ENCODE results near the gene ATXN10. TPM values are rescaled to one million over a fixed set of nuclear protein-coding genes. Genes with fewer than 3 reads are reported as not detected.
A peak's percentile ranks its signal among the peaks of the same experiment; 100 is the strongest.
"Not testable (repeated sequence)": the region's sequence is repeated elsewhere in the genome, so short reads cannot be mapped to it uniquely, and the experiment has no call there.

ATXN10 gene
- total RNA-seq, 4 donors from 2014 or later, result 110 to 145 (median 134) TPM

- TF ChIP-seq, protein P1, sequence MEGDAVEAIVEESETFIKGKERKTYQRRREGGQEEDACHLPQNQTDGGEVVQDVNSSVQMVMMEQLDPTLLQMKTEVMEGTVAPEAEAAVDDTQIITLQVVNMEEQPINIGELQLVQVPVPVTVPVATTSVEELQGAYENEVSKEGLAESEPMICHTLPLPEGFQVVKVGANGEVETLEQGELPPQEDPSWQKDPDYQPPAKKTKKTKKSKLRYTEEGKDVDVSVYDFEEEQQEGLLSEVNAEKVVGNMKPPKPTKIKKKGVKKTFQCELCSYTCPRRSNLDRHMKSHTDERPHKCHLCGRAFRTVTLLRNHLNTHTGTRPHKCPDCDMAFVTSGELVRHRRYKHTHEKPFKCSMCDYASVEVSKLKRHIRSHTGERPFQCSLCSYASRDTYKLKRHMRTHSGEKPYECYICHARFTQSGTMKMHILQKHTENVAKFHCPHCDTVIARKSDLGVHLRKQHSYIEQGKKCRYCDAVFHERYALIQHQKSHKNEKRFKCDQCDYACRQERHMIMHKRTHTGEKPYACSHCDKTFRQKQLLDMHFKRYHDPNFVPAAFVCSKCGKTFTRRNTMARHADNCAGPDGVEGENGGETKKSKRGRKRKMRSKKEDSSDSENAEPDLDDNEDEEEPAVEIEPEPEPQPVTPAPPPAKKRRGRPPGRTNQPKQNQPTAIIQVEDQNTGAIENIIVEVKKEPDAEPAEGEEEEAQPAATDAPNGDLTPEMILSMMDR (IDR thresholded peaks at IDR 0.05), result no peak
- TF ChIP-seq POLR2A (IDR thresholded peaks at IDR 0.05), result no peak
- no peak overlapping the region for H3K4me3 ChIP-seq (replicated peaks in 1 of 3)
- WGBS, 2 donors, result 90 to 94% methylated on average over 9 of the region's 9 CpGs
- H3K27ac ChIP-seq, result no peak overlapping the region
- H3K27me3 ChIP-seq, result no peaks in the 10 kb centered on the region
- intact Hi-C loops (cut with DNase I), result no loop called here
- H3K9me3 ChIP-seq, result no peaks in the 10 kb centered on the region
- DNase-seq, result no peak
- H3K36me3 ChIP-seq, result no peaks in the 10 kb centered on the region
- H3K4me1 ChIP-seq, result peaks cover 22 to 23% of the 10 kb centered on the region in 2 donors
Observed at GRCh38 chr22:45678961-45679912, 7.6 kb downstream of the ATXN10 start.

- H3K9me3 ChIP-seq, result no peaks in the 10 kb centered on the region
- TF ChIP-seq, protein P1 (IDR thresholded peaks at IDR 0.05), result no peak
- no peak for TF ChIP-seq POLR2A (IDR thresholded peaks at IDR 0.05)
- no peaks in the 10 kb centered on the region for H3K36me3 ChIP-seq
- no peak for DNase-seq
- WGBS, 2 donors, result 67 to 68% methylated on average over 5 of the region's 5 CpGs
- no peak overlapping the region for H3K27ac ChIP-seq
- no peak overlapping the region for H3K4me3 ChIP-seq (replicated peaks in 1 of 3)
- H3K4me1 ChIP-seq, result peaks cover 27 to 38% of the 10 kb centered on the region in 2 donors
- intact Hi-C loops (cut with DNase I), result no loop called here
- no peaks in the 10 kb centered on the region for H3K27me3 ChIP-seq
Observed at GRCh38 chr22:45680932-45681700, 9.5 kb downstream of the ATXN10 start.

- intact Hi-C loops (cut with DNase I), result no loop called here
- Histone ChIP-seq H3K9me3 (no peaks in the 10 kb centered on the region), H3K27ac (peak overlapping the region in 1 of 3 donors; percentile 7), H3K27me3 (no peaks in the 10 kb centered on the region), H3K4me3 (replicated peaks in 1 of 3) (no peak overlapping the region), H3K36me3 (no peaks in the 10 kb centered on the region), H3K4me1 (peaks cover 36 to 38% of the 10 kb centered on the region in 2 donors)
- no peak for DNase-seq
- TF ChIP-seq, protein P1 (IDR thresholded peaks at IDR 0.05), result no peak
- TF ChIP-seq POLR2A (IDR thresholded peaks at IDR 0.05), result no peak
- WGBS, 2 donors, result 93% methylated on average over 4 of the region's 4 CpGs
Observed at GRCh38 chr22:45682064-45682463, 10.4 kb downstream of the ATXN10 start.

DNA sequence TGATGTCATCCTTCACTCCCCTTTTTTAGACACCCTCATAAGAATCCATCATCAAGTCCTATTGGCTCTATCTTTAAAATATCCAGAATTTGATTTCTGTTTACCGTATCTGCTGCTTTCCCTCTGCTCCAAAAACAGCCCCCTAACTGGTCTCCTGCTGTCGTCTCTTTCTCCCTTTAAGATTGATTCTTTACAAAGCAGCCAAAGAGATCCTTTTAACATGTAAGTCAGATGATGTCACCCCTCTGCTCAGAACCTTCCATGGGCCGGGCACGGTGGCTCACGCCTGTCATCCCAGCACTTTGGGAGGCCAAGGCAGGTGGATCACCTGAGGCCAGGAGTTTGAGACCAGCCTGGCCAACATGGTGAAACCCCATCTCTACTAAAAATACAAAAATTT, 11.1 kb downstream of the ATXN10 start:
- peaks cover 34 to 36% of the 10 kb centered on the region in 2 donors for H3K4me1 ChIP-seq
- H3K4me3 ChIP-seq (replicated peaks in 1 of 3); DNase-seq: not testable (repeated sequence)

DNA sequence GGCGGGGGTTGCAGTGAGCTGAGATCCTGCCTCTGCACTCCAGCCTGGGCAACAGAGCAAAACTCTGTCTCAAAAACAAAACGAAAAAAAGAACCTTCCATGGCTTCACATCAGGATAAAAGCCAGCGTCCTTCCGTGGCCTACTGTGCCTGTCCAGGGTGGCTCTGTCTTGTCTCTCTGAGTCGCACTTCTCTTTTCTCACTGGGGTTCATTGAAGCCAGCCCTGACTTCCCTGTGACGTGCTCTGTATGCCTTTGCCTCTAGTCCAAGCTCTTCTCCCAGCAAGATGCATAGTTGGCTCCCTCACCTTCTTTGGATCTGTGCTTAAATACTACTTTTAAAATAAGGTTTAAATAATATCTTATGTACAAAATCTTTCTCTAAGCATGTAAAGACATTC, 11.6 kb downstream of the ATXN10 start:
- Histone ChIP-seq H3K27ac (no peak overlapping the region), H3K36me3 (no peaks in the 10 kb centered on the region), H3K9me3 (no peaks in the 10 kb centered on the region), H3K4me1 (peaks cover 35 to 39% of the 10 kb centered on the region in 2 donors), H3K4me3 (replicated peaks in 1 of 3) (no peak overlapping the region), H3K27me3 (no peaks in the 10 kb centered on the region)
- intact Hi-C loops (cut with DNase I), result no loop called here
- no peak for TF ChIP-seq POLR2A (IDR thresholded peaks at IDR 0.05)
- TF ChIP-seq, protein P1 (IDR thresholded peaks at IDR 0.05), result no peak
- WGBS, 2 donors, result 80 to 85% methylated on average over 6 of the region's 6 CpGs
- DNase-seq, result no peak

More for the DNA sequence above, 11.1 kb downstream of the ATXN10 start:
- H3K27me3 ChIP-seq; H3K9me3 ChIP-seq; intact Hi-C loops (cut with DNase I); H3K36me3 ChIP-seq; H3K27ac ChIP-seq: not testable (repeated sequence)
- WGBS, 2 donors, result 95 to 96% methylated on average over 5 of the region's 5 CpGs
